ENCODE results near the gene PLPP3. TPM values are rescaled to one million over a fixed set of nuclear protein-coding genes. Genes with fewer than 3 reads are reported as not detected.
A peak's percentile ranks its signal among the peaks of the same experiment; 100 is the strongest.
"Not testable (repeated sequence)": the region's sequence is repeated elsewhere in the genome, so short reads cannot be mapped to it uniquely, and the experiment has no call there.

Gene PLPP3
- total RNA-seq, result not detected

GRCh38 chr1:56578963-56579875 is at the start of gene PLPP3:
Gene PLPP3 (minus strand): TSS chr1:56579563. CDS start chr1:56579016, 547 bp downstream.
- peak; percentile 10 for DNase-seq
- Mint-ChIP-seq H3K27ac (no peak within 1 kb of the TSS), H3K4me1 (no peaks in the 10 kb centered on the region), H3K9me3 (no peaks in the 10 kb centered on the region), H3K36me3 (no peaks in the 10 kb centered on the region), H3K4me3 (peak within 1 kb of the TSS; percentile 78), H3K27me3 (peaks cover 47% of the 10 kb centered on the region)

GRCh38 chr1:56627636-56628039 is 48.3 kb upstream of the PLPP3 start:
- H3K27ac Mint-ChIP-seq, result no peak overlapping the region
- H3K4me1 Mint-ChIP-seq, result no peaks in the 10 kb centered on the region
- no peaks in the 10 kb centered on the region for H3K36me3 Mint-ChIP-seq
- no peaks in the 10 kb centered on the region for H3K9me3 Mint-ChIP-seq
- no peak for DNase-seq
- peaks cover 6% of the 10 kb centered on the region for H3K27me3 Mint-ChIP-seq
- H3K4me3 Mint-ChIP-seq, result no peak overlapping the region

- no peaks in the 10 kb centered on the region for H3K9me3 Mint-ChIP-seq
- H3K4me1 Mint-ChIP-seq, result no peaks in the 10 kb centered on the region
- H3K27ac Mint-ChIP-seq, result no peak overlapping the region
- H3K4me3 Mint-ChIP-seq, result no peak overlapping the region
- H3K27me3 Mint-ChIP-seq, result peaks cover 6% of the 10 kb centered on the region
- DNase-seq, result no peak
- H3K36me3 Mint-ChIP-seq, result no peaks in the 10 kb centered on the region
These were observed 47.8 kb upstream of the PLPP3 start for GRCh38 chr1:56627019-56627635.

- H3K4me3 Mint-ChIP-seq, result no peak overlapping the region
- no peaks in the 10 kb centered on the region for H3K36me3 Mint-ChIP-seq
- H3K27ac Mint-ChIP-seq, result no peak overlapping the region
These were observed 47.2 kb upstream of the PLPP3 start for GRCh38 chr1:56626546-56626945.

GRCh38 chr1:56625819-56626440 is 46.6 kb upstream of the PLPP3 start:
- no peaks in the 10 kb centered on the region for H3K4me1 Mint-ChIP-seq
- DNase-seq, result no peak
- H3K27ac Mint-ChIP-seq, result no peak overlapping the region
- H3K36me3 Mint-ChIP-seq, result no peaks in the 10 kb centered on the region
- no peaks in the 10 kb centered on the region for H3K9me3 Mint-ChIP-seq
- H3K4me3 Mint-ChIP-seq, result no peak overlapping the region
- peaks cover 6% of the 10 kb centered on the region for H3K27me3 Mint-ChIP-seq

More at GRCh38 chr1:56626546-56626945, 47.2 kb upstream of the PLPP3 start:
- Mint-ChIP-seq H3K27me3 (peaks cover 6% of the 10 kb centered on the region), H3K4me1 (no peaks in the 10 kb centered on the region), H3K9me3 (no peaks in the 10 kb centered on the region)
- DNase-seq, result no peak

GRCh38 chr1:56617141-56617540 is 37.8 kb upstream of the PLPP3 start:
- H3K9me3 Mint-ChIP-seq, result peaks cover 5% of the 10 kb centered on the region
- peaks cover 7% of the 10 kb centered on the region for H3K27me3 Mint-ChIP-seq
- H3K36me3 Mint-ChIP-seq, result no peaks in the 10 kb centered on the region
- no peak for DNase-seq
- no peak overlapping the region for H3K27ac Mint-ChIP-seq
- H3K4me1 Mint-ChIP-seq, result no peaks in the 10 kb centered on the region
- H3K4me3 Mint-ChIP-seq, result no peak overlapping the region

- not testable (repeated sequence) for H3K36me3 Mint-ChIP-seq, H3K27ac Mint-ChIP-seq, H3K27me3 Mint-ChIP-seq, H3K4me1 Mint-ChIP-seq, H3K4me3 Mint-ChIP-seq, DNase-seq
- H3K9me3 Mint-ChIP-seq, result peaks cover 11% of the 10 kb centered on the region
These were observed 31.4 kb upstream of the PLPP3 start for GRCh38 chr1:56610770-56611169.

GRCh38 chr1:56610097-56610496 is 30.7 kb upstream of the PLPP3 start:
- not testable (repeated sequence) for H3K4me1 Mint-ChIP-seq, H3K4me3 Mint-ChIP-seq, H3K27ac Mint-ChIP-seq, H3K36me3 Mint-ChIP-seq, DNase-seq
- Mint-ChIP-seq H3K27me3 (peaks cover 13% of the 10 kb centered on the region), H3K9me3 (peaks cover 11% of the 10 kb centered on the region)

GRCh38 chr1:56595397-56596191 is 16.2 kb upstream of the PLPP3 start:
- H3K4me1 Mint-ChIP-seq, H3K27ac Mint-ChIP-seq, H3K27me3 Mint-ChIP-seq, DNase-seq, H3K36me3 Mint-ChIP-seq, H3K4me3 Mint-ChIP-seq: not testable (repeated sequence)
- peaks cover 10% of the 10 kb centered on the region for H3K9me3 Mint-ChIP-seq

- H3K27ac Mint-ChIP-seq, result no peak overlapping the region
- H3K36me3 Mint-ChIP-seq, result no peaks in the 10 kb centered on the region
- no peak for DNase-seq
- peaks cover 6% of the 10 kb centered on the region for H3K27me3 Mint-ChIP-seq
- no peak overlapping the region for H3K4me3 Mint-ChIP-seq
- H3K9me3 Mint-ChIP-seq, result peaks cover 6% of the 10 kb centered on the region
- H3K4me1 Mint-ChIP-seq, result no peaks in the 10 kb centered on the region
These were observed 12.5 kb upstream of the PLPP3 start for GRCh38 chr1:56591909-56592308.

- H3K4me3 Mint-ChIP-seq, result no peak overlapping the region
- H3K4me1 Mint-ChIP-seq, result no peaks in the 10 kb centered on the region
- no peaks in the 10 kb centered on the region for H3K36me3 Mint-ChIP-seq
These were observed 11.2 kb upstream of the PLPP3 start for GRCh38 chr1:56590520-56591011.

GRCh38 chr1:56589369-56589768 is 10.0 kb upstream of the PLPP3 start:
- Mint-ChIP-seq H3K9me3 (peaks cover 3% of the 10 kb centered on the region), H3K4me1 (no peaks in the 10 kb centered on the region), H3K27ac (no peak overlapping the region), H3K36me3 (no peaks in the 10 kb centered on the region), H3K27me3 (peaks cover 9% of the 10 kb centered on the region), H3K4me3 (no peak overlapping the region)
- DNase-seq, result no peak

More at GRCh38 chr1:56590520-56591011, 11.2 kb upstream of the PLPP3 start:
- DNase-seq, result no peak
- Mint-ChIP-seq H3K9me3 (peaks cover 3% of the 10 kb centered on the region), H3K27ac (no peak overlapping the region), H3K27me3 (peaks cover 12% of the 10 kb centered on the region)

- DNase-seq, result no peak
- peaks cover 10% of the 10 kb centered on the region for H3K27me3 Mint-ChIP-seq
- no peak overlapping the region for H3K4me3 Mint-ChIP-seq
- no peaks in the 10 kb centered on the region for H3K36me3 Mint-ChIP-seq
- no peaks in the 10 kb centered on the region for H3K4me1 Mint-ChIP-seq
- H3K9me3 Mint-ChIP-seq, result peaks cover 3% of the 10 kb centered on the region
- H3K27ac Mint-ChIP-seq, result no peak overlapping the region
These were observed 7.1 kb upstream of the PLPP3 start for GRCh38 chr1:56586502-56586901.

- Mint-ChIP-seq H3K4me1 (no peaks in the 10 kb centered on the region), H3K27me3 (peaks cover 16% of the 10 kb centered on the region), H3K27ac (no peak overlapping the region), H3K4me3 (no peak overlapping the region), H3K36me3 (no peaks in the 10 kb centered on the region), H3K9me3 (peaks cover 3% of the 10 kb centered on the region)
- no peak for DNase-seq
These were observed 6.6 kb upstream of the PLPP3 start for GRCh38 chr1:56585985-56586384.
